B cell (primary cell): Measurements from ENCODE around the gene TSPYL6.

Source experiments
- CTCF ChIP-seq: fragments of 200-600 bp; IDR thresholded peaks from one replicate; pipeline ENCODE4 v1.8.0; 2022; ENCODE audit warnings: antibody characterized with exemption, mild to moderate bottlenecking
- EZH2 ChIP-seq: IDR thresholded peaks from 2 replicates; pipeline ENCODE4 v1.6.1; 2012; ENCODE audit warnings: borderline replicate concordance, low read depth, mild to moderate bottlenecking, moderate library complexity, low read length; ENCODE audit not compliant: insufficient read depth, poor library complexity, severe bottlenecking

- TF ChIP-seq EZH2, result no peak
- no peak for TF ChIP-seq CTCF
These were observed 48.3 kb downstream of the TSPYL6 start for GRCh38 chr2:54207666-54208195.
